GM19395 (cell line): Measurements from ENCODE around the gene ASB13.
"Not testable (repeated sequence)": the region's sequence is repeated elsewhere in the genome, so short reads cannot be mapped to it uniquely, and the experiment has no call there.

Source experiments
- ATAC-seq: cut with Tn5 transposase; IDR thresholded peaks from one replicate; pipeline ENCODE4 v1.9.1; 2021; ENCODE audit warnings: mild to moderate bottlenecking, moderate library complexity; ENCODE audit not compliant: unreplicated experiment

The ASB13 gene

DNA sequence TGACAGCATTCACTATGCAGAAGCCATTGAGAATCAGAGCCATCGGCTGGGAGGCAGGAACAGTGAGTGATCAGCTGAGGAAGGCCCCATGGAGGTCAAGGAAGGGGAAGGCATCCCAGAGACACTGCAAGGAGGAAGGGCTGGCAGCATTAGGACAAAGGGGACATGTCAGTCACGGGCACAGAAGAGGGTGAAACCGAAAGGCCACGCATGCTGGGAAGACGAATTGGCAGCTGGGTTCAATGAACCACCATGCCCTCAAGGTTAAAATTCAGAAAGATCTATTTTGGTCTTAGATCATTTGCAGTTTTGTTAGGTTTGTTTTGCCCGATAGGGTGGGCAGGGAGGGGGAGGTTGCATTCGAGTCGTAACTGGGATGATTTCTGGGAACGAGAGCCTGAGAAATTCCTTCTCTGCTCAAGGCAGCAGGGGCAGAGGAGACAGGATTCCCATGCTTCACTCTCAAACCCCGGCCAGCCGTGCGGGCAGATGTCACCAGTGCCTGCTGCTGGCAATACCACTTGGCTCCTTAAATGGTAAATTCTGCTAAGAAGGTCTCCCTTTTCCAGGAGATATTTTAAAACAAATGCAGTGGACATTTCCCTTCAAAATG lies 57.7 kb downstream of the ASB13 start:
- ATAC-seq = no peak

DNA sequence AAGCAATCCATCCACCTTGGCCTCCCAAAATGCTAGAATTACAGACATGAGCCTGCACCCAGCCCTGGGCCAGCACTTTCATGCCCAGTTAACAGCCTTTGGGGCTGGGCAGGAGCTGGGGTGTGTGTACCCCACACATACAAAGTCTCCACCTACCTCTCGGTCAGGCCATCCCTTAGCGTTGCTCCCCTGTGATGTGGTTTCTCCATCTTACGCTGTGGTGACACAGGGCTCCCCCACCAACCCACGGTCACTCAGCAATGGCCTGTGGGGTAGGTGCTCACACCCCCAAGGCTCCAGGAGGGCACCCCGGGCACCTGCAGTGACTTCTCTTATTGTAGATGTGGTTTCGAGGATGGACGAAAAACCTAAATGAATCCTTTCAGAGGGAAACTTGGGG lies 58.8 kb downstream of the ASB13 start:
- ATAC-seq = no peak

DNA sequence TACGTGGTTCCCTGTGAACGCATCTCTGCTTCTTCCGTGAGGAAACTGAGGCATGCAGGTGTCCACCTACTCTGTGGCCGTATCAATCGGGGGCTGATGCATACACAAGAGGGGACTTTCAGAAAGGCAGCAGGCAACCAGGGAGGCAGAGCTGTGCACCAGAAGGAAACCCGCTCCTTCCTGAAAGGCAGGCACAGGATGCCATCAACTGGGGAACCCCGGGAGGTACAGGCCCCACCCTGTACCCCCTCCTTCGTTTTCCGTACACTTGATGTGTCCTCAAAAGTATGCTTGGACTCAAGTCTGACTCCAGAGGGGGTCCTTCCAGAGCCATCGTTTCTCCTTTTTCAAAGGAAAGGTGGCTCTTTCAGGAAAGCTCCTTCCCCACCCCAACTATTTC lies 59.5 kb downstream of the ASB13 start:
- no peak for ATAC-seq

DNA sequence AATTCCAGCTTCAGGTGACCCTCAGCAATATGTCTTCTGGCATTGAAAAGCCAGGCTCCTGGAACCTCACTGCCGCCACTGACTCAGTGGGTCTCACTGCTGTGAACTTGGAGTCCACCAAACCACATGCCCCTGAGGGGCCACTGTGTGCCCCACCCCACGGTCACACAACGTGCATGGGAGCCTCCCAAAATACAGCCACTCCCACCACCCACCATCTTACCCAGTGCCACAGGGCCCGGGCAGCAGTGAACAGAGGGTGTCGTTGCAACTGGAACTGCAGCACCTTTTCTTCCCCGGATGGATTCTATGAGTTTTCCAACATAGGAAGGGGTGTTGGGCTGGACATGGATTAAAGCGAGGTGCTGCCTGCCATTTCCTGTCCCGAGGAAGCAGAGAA lies 60.1 kb downstream of the ASB13 start:
- ATAC-seq = no peak

DNA sequence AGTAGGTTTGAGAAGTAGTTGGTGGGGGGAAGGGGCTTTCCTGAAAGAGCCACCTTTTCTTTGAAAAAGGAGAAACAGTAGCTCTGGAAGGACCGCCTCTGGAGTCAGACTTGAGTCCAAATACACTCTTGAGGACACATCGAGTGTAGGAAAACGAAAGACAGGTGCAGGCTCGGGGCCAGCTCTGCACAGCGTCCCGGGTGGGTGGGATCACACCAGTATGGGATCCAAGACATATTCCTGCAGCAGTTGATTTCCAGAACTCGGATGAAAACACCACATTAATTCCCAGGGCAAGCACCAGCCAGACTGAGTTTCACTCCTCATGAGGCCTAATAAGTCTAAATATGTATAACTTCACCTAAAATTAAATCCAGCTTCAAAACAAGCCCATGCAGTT lies 61.4 kb downstream of the ASB13 start:
- ATAC-seq = no peak

DNA sequence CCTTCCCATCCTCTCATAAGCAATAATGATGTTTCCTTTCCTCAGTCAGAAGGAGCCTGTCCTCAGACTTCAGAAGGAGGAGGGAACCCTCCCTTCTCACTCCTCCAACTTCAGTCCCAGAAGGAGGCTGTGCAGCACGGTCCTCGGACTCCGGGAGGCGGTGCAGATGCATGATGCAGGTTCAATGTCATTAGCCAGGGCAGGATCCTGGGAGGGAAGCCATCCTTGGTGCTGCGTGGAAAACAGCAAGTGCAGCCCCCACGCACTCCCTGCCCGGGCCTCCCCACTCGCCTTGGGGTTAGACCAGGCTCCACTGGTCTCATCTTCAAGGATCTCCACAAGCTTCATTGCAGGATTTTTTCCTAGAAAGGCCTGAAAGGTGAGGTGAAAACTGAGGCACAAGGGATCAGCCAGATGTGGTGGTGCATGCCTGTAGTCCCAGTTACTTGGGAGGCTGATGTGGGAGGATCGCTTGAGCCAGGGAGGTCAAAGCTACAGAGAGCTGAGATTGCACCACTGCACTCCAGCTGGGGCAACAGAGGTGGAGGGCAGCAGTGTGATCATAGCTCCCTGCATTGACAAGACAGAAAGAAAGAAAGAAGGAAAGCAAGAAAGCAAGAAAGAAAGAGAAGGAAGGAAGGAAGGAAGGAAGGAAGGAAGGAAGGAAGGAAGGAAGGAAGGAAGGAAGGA lies 62.0 kb downstream of the ASB13 start:
- ATAC-seq = no peak

DNA sequence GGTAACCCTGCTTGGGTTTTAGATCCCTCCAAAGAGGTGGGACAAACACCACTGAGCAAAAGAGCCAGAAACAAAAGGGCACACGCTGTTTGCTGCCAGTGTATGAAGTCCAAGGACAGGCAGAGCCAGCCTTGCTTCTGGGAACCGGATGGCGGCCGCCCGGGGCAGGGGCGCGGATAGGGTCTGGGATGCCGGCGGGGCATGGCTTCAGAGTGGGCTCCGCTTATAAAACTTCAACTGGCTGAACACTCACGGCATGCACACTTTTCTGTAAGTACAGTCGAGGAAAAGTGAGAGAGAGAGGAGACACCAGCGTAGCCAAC lies 62.6 kb downstream of the ASB13 start:
- no peak for ATAC-seq

DNA sequence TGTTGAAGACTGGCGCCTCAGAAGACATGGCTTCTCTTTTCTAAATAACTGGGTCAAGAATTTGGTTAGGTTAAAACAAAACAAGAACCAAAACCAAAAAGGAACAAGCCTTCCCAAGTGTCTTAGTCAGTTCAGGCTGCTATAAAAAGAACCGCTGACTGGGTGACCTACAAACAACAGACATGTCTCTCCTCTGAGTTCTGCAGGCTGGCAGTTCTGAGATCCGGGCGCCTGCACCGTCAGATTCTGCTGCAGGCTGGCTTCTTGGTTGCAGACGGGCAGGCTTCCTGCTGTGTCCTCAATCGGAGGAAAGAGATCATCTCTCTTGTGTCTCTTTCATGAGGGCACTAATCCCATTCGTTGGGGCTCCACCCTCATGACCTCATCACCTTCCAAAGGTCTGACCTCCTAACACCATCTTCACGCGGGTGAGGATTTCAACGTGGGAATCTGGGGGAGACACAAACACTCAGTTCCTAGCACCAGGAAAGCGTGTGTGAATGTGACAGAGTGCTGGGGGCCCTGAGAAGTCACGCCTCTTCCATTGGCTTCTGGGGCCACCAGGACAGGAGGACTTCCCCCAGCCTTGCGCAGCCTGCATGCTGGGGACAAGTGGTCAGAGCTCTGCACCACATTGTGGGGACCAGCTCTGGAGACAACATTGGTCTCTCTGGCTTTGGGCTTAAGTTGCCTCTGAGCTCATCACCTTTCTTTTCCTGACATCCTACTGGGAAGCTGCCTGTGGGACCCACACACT lies 63.1 kb downstream of the ASB13 start:
- ATAC-seq = no peak

DNA sequence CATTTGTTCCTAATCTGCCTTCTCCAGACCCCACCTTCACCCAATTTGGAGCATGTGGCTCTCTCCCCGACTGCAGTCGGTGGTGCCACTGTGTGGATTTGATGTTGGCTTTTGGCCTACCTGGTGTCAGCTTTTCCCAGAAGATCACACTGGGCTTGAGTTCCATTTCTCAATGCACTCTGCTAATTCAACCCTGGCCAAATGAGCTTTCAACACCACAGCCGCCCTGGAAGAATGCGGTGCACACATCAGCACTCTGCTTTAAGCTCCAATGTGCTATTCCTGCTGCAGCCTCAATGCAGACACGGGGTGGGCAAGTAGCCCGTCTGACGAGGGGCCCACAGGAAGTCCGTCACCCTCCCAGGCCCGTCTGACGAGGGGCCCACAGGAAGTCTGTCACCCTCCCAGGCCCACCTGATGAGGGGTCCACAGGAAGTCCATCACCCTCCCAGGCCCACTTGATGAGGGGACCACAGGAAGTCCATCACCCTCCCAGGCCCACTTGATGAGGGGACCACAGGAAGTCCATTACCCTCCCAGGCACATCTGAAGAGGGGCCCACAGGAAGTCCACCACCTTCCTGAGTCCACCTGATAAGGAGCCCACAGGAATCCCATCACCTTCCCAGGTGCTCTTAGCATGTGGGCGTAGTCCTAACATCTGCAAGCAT lies 64.4 kb downstream of the ASB13 start:
- ATAC-seq = no peak

DNA sequence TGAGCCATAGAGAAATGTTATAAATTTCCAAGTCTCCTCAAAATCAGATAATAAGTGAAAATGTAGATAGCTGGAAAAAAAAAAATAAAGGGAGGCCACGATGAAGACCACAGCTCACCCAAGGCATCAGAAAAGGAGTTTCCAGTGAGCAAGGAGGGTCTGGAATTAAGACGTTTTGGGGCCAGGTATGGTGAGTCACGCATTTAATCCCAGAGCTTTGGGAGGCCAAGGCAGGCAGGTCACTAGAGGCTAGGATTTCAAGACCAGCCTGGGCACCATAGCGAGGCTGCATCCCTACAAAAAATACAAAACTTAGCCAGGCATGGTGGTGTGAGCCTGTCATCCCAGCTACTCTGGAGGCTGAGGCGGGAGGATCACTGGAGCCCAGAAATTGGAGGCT lies 65.5 kb downstream of the ASB13 start:
- no peak for ATAC-seq

DNA sequence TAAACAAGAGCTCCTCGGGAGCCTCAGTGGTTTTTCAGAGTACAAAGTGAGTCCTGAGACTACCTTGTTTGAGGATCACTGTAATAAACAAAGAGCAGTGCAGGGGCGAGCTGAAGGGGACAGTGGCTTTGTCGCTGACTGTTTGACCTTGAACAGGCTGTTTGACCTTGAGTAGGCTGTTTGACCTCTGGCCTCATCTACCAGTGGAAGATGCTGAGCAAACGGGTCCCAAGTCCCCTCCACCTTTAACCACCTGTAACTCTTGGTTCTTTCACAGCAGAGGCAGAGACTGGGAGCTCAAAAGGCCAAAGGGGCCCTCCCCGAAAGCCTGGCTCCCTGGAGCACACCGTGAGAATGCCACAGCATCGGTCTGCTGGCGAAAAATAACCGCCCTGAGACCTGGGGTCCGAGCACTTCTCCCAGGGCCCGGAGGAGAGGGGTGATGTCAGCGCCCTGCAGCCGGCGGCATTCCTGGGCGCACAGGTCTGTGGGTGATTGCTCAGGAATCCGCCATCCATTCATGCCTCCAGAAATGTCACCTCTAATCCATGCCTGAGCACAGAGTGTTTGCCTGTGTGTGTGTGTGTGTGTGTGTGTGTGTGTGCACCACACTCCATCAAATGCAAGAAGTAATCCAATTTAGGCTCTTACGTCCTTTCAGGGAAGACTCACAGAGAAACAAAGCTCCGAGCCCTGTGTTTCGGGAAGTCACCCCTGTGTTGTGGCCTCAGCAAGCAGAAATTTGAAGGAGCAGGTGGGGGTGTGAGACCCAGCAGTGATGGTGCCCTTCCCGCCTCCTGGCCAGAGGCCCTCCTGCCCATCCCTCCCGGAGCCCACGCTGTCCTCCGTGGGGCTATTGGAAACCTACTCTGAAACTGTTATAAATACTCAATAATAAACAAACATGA lies 66.5 kb downstream of the ASB13 start:
- no peak for ATAC-seq

DNA sequence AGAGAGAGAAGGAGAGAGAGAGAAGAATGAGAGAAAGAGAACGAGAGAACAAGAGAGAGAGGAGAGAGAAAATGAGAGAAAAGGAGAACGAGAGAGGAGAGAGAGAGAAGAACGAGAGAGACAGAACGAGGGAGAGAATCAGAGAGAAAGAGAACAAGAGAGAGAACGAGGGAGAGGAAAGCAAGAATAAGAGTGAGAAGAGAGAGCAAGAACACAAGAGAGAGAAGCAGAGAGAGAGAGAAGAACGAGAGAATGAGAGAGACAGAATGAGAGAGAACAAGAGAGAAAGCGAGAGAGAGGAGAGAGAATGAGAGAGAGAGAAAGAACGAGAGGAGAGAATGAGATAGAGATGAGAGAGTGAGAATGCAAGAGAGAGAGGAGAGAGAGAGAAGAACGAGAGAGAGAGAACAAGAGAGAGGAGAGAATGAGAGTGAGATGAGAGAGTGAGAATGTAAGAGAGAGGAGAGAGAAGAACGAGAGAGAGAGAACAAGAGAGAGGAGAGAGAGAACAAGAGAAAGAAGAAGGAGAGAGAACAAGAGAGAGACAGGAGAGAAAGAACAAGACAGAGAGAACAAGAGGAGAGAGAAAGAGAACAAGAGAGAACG lies 68.2 kb downstream of the ASB13 start:
- no peak for ATAC-seq

DNA sequence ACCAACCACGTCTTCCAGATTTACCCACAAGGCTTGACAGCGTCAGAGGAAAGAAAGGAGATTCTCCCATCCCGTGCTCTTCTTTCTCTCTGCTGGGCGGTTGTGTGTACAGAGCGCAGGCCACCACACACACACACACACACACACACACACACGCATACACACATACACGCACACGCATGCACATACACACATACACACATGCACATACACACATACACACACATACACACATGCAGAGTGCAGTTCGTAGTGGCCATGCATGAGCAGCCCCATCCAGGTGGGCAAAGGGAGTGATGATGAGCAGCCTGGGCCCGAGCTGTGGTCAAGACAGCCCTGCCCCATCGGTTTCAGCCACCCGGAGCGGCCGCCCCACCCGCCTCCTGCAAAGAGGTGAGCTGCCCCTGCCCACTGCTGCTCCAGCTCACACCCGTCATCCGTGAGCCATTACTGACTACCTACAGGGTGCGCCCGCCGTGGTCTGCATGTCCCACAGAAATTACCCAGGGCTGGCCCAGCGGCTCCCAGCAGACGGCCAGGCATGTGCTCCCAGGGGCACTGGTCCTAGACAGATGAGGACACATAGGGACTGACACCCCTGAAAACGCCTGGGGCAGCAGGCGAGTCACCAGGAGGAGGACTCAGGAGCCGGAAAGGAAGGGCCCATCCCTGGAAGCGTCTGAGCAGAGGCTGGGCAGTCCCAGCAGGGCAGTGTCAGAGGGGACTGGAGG lies 69.6 kb downstream of the ASB13 start:
- ATAC-seq = no peak

DNA sequence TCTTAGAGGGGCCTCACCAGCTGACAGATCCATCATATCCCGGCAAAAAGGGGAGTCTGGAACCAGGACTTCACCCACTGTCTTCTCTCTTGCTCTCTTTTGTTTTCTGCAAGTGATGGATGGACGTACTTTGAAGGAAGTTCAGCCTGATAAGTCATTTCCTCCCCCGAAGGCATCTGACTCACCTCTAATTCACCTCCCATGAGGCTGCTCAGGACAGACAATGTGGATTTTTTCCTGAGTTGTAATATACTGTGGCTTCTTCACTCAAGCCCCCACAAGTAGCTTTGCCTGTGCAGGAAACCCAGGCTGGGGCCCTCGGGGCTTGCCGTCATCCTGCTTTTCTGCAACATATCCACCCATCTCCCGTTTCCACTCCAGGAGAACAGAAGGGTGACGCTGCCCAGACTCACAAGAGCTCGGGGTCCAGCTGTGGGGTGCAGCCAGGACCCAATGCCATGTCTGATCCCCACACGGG lies 70.4 kb downstream of the ASB13 start:
- ATAC-seq = no peak

DNA sequence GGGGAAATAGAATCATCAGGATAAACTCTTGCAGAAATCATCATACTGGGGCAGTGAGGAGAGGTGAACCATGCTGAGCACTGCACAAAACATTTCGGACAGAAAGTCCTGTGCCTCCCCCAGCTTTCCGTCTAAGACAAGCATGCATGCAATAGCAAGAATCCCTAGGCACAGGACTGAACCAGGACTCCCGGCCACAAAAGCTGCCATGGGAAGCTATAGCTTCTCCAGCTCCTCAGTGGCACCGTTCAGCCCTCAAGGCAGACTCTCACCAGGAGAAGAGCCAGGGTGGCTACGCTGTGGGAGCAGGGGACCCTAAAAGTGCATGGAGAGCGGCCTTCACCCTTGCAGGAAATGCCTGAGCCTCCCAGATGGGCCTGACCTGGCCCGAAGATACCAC lies 70.8 kb downstream of the ASB13 start:
- ATAC-seq = no peak

DNA sequence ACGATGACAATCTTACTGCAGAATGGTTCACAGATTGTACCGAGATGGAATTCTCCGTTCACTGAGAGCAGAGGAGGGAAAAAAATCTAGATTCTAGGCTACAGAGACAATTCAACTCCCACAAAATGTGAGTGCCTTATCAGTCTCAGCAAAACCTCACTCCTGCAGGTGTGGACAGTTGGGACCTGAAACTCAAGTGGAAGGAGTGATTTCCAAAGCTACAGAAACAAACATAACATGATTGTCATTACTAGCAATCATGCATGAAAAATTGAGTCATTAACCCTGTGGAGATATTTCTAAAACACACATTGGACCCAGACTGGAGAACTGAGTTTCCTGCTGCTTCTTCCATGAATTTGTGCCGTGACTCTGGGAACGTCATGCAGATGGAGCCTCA lies 71.3 kb downstream of the ASB13 start:
- ATAC-seq = no peak

DNA sequence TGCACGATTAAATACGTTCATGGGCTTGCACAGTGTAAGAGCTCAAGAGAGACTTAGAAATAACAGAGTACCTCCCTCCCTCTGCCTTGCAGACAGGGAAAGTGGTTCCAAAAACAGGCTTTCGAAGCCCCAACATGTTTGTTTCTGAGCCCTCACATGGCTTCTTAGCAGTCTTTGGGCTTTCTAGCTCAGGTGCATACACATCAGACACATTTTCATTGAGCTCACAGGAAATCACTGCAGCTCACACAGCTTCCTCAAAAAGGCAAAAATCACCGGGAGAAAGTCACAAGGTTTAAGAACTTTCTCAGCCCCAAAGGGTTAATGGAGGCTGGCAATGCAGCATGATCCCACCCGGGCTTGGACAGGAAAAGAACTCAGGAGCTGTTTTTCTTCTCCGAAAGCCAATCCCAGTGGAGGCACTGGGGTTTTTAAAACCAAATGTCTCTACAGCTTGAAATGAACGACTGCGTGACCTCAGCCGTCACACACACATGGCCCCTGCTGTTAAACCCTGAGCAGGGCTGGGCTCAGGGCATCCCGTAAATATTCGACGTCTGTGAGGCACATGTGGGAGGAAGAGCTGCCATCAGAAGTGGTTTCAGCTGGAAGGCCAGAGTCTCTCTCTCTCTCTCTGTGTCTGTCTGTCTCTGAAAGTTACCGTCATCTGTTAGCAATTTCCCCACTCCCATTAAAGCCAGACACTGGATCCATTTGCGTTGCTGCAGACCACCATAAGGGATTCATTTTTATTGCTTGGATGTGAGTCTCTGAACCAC lies 71.9 kb downstream of the ASB13 start:
- no peak for ATAC-seq

DNA sequence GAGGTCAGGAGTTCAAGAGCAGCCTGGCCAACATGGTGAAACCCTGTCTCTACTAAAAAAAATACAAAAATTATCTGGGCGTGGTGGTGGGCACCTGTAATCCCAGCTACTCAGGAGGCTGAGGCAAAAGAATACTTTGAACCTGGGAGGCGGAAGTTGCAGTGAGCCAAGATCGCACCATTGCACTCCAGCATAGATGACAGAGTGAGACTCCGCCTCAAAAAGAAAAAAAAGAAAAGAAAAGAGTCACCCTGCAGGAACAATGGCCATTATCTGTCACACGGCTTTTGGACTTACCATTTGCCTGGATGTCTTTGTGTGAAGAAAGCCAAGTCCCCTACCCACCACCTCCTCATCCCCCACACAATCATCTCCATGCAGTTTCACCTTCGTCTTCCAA lies 73.0 kb downstream of the ASB13 start:
- not testable (repeated sequence) for ATAC-seq

DNA sequence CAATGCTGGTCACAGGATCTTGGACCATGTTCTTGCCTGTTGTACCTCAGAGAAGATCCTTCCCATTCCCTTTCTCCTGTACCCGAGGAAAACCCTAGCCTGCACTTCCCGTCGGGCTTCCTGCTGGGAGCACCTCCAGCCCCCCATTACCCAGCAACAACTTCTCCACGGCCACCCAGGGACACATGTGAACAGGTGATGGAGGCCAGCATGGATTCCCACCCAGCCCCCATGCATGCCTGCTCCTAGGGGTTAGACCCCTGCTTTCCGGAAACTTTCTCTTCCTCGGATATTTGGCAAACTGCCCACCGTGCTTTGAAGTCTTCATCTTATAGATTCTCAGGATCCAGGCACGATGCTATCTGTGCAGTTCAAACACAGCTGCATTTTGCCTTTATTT lies 74.3 kb downstream of the ASB13 start:
- ATAC-seq = no peak
